IPS-18a (cell line): ENCODE data around the gene NPPB.

Experiments
- H3K27ac ChIP-seq: one replicate; pipeline ENCODE4 v1.5.1; 2013; ENCODE audit warnings: low read length
- H3K27me3 ChIP-seq: one replicate; pipeline ENCODE4 v1.6.1; 2013; ENCODE audit warnings: mild to moderate bottlenecking, low read length; ENCODE audit not compliant: control insufficient read depth, insufficient read depth
- H3K36me3 ChIP-seq: one replicate; pipeline ENCODE4 v1.6.1; 2013; ENCODE audit warnings: low read depth, low read length; ENCODE audit not compliant: control insufficient read depth
- H3K4me1 ChIP-seq: one replicate; pipeline ENCODE4 v1.6.1; 2013; ENCODE audit warnings: low read depth, low read length; ENCODE audit not compliant: control insufficient read depth
- H3K4me3 ChIP-seq: one replicate; pipeline ENCODE4 v1.5.1; 2013; ENCODE audit warnings: low read length
- H3K9ac ChIP-seq: one replicate; pipeline ENCODE4 v1.6.1; 2013; ENCODE audit warnings: mild to moderate bottlenecking, low read length, moderate library complexity
- H3K9me3 ChIP-seq: one replicate; pipeline ENCODE4 v1.6.1; 2013; ENCODE audit warnings: low read depth, low read length; ENCODE audit not compliant: control insufficient read depth

The NPPB gene

DNA sequence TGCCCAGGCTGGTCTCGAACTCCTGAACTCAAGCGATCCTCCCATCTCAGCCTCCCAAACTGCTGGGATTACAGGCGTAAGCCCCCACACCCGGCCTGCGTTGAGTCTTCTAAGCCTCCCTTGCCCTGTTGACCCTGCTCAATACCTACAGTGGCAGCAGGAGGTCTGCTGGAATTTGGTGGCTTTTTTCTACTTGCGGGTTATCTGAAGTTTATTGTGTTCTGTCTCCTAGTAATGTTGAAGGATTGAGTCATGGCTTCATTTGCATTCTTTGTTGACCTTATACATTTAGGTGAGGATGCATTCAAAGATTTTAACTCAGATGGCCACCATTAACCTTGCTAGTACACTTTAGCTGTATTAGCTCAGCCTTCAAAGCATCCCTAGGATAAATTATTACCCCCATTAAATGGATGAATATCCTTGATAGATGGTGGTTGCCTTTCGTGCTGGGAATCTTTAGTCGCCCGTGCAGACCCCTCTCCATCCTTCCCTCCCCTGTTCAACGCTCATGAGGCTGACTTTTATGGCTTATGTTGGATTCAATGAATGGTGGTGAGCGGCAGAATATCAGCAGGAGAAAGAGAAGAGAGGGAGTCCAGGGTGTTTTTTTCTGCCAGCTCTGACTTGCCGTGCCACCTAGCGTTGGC, 9.7 kb upstream of the NPPB start:
- no peak overlapping the region for H3K27ac ChIP-seq
- H3K9ac ChIP-seq, result no peak overlapping the region
- H3K4me1 ChIP-seq, result no peaks in the 10 kb centered on the region
- H3K4me3 ChIP-seq, result no peak overlapping the region
- H3K36me3 ChIP-seq, result no peaks in the 10 kb centered on the region
- H3K9me3 ChIP-seq, result no peaks in the 10 kb centered on the region
- H3K27me3 ChIP-seq, result no peaks in the 10 kb centered on the region

DNA sequence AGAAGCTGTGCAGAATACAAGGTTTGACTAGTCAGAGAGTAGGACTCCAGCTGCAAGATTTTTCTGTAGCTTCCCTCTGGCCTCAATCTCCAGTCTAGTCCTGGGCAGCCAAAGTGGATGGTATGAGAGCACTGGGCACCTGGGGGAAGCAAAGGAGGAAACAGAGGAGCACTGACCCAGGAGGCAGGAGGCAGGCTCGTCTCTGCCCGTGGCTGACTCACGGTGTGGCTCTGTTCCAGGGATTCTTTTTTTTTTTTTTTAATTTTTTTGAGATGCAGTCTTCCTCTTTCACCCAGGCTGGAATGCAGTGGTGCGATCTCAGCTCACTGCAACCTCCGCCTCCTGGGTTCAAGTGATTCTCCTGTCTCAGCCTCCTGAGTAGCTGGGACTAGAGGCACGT, 4.1 kb upstream of the NPPB start:
- no peak overlapping the region for H3K4me3 ChIP-seq
- no peaks in the 10 kb centered on the region for H3K9me3 ChIP-seq
- no peaks in the 10 kb centered on the region for H3K36me3 ChIP-seq
- H3K9ac ChIP-seq, result no peak overlapping the region
- no peaks in the 10 kb centered on the region for H3K4me1 ChIP-seq
- no peak overlapping the region for H3K27ac ChIP-seq
- H3K27me3 ChIP-seq, result peaks cover 27% of the 10 kb centered on the region

DNA sequence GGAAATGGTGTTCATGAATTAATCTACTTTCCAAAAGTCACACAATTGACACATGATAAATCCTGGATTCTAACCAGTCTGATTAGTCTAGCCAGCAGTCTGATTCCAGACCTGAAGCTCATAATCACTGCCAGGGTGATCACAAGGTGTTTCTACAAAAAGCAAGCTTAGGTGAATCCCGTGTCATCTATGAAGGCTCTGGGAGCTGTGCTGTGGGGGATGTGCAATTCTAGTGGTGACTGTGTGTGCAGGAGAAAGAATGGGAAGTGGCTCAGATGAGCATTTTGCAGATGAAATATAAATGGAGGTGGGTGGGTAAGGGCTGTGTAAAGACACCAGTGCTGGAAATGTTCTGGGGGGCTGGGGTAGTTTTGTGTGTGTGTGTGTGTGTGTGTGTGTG, 1.8 kb upstream of the NPPB start:
- peaks cover 36% of the 10 kb centered on the region for H3K27me3 ChIP-seq
- H3K9me3 ChIP-seq, result no peaks in the 10 kb centered on the region
- H3K27ac ChIP-seq, result no peak overlapping the region
- no peak overlapping the region for H3K4me3 ChIP-seq
- no peak overlapping the region for H3K9ac ChIP-seq
- H3K4me1 ChIP-seq, result no peaks in the 10 kb centered on the region
- H3K36me3 ChIP-seq, result no peaks in the 10 kb centered on the region

DNA sequence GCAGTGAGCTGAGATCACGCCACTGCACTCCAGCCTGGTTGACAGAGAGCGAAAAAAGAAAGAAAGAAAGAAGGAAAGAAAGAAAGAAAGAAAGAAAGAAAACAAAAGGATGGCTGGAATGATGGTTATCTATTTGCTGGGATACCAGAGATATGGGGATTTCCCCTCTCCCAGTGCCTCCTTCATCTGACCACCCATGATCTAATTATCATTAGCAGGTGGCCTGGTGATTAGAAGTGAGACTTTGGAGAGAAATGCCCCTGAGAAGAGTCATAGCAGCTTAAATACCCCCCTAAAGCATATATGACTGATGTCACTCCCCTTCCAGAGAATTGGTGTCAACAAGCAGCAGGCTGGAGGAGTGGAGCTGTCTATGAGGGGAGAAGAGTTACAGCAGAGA, 1.3 kb upstream of the NPPB start:
- peaks cover 36% of the 10 kb centered on the region for H3K27me3 ChIP-seq

DNA sequence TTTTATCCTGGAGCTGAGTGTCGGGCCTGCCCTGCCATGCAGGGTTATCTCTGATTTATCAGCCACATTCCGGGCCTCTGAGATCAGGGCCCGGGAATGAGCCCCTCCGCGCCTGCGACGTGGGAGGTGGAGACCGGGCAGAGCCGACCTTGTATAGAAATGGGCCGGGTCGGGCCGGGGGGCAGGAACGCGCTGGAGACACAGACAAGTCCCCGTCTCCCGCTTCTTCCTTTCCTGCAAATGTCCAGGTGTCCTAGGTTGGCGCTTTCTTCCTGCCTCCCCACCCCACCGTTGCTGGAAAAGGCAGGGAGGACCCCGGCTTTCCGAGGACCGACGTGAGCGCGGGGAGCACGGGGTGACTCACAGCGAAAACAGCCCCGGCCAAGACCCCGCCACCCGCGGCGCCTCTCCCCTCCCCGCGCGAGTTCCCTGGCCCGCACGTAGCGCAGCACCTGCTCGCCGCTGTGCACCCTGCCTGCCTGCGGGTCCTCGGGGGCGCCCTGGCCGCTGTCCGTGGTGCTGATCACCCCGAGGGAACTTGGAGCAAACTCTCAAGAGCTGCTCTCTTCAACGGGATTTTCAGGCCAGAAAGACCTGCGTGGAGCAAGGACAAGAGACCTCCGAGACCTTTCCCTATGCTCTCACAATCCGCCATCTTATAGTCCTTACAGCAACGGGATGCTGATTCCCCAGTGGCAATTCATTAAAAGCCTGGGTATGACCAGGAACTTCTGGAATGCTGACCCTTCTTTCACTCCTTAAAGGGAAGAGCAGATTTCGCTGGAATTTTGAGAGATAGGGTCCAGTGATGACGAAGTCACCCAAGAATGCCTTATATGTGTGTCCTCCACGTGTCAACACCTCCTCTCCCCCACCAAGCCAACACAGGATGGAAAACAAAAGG, 475 bp upstream of the NPPB start:
- Histone ChIP-seq H3K9me3 (no peaks in the 10 kb centered on the region), H3K9ac (no peak overlapping the region), H3K4me1 (no peaks in the 10 kb centered on the region), H3K27me3 (peaks cover 36% of the 10 kb centered on the region), H3K27ac (no peak overlapping the region), H3K4me3 (peak overlapping the region; percentile 18), H3K36me3 (no peaks in the 10 kb centered on the region)

More for the DNA sequence above, 1.3 kb upstream of the NPPB start:
- Histone ChIP-seq H3K36me3 (no peaks in the 10 kb centered on the region), H3K27ac (no peak overlapping the region), H3K9ac (no peak overlapping the region), H3K9me3 (no peaks in the 10 kb centered on the region), H3K4me1 (no peaks in the 10 kb centered on the region), H3K4me3 (no peak overlapping the region)

DNA sequence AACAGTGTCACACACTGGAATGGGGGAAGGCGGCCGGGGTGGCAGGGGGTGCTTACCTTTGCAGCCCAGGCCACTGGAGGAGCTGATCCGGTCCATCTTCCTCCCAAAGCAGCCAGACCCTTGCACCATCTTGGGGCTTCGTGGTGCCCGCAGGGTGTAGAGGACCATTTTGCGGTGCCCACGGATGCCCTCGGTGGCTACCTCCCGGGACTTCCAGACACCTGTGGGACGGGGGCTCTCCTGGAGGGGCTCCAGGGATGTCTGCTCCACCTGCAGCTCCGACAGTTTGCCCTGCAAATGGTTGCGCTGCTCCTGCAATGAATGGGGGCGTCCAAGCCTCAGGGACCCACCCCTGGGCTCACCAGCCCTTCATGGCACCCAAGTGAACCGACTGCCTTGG, 587 bp downstream of the NPPB start:
- no peaks in the 10 kb centered on the region for H3K9me3 ChIP-seq
- H3K36me3 ChIP-seq, result no peaks in the 10 kb centered on the region
- H3K27ac ChIP-seq, result no peak overlapping the region
- H3K9ac ChIP-seq, result no peak overlapping the region
- H3K27me3 ChIP-seq, result peaks cover 36% of the 10 kb centered on the region
- no peaks in the 10 kb centered on the region for H3K4me1 ChIP-seq
- no peak overlapping the region for H3K4me3 ChIP-seq

DNA sequence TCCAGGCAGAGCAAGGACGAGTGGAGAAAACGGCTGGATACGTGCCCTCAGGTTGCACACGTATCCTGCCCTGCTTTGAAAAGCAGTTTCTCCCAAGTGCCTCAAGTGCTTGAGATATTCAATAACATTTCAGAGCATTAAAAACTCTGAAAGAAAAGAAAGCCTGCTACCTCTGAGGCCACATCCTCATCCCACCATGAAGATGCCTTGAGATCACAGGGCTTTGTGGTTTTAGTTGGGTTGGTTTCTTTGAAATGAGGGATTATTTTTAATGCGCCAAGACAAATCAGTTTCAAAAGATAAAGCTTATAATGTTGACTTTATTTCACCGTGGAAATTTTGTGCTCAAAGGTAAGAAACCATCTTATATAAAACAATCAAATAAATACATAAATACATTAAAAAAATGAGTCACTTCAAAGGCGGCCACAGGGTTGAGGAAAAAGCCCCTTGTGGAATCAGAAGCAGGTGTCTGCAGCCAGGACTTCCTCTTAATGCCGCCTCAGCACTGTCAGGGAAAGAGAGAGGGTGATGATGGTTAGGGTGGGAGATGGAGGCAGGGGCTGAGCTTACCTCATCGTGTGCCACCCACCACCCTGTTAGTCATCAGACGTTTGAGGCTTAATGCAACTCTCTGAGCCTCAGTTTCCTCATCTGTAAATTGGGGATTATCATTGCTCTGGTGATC, 1.4 kb downstream of the NPPB start:
- H3K9ac ChIP-seq, result no peak overlapping the region
- H3K4me1 ChIP-seq, result no peaks in the 10 kb centered on the region
- H3K27ac ChIP-seq, result no peak overlapping the region
- H3K9me3 ChIP-seq, result no peaks in the 10 kb centered on the region
- no peak overlapping the region for H3K4me3 ChIP-seq
- no peaks in the 10 kb centered on the region for H3K36me3 ChIP-seq
- H3K27me3 ChIP-seq, result peaks cover 36% of the 10 kb centered on the region

DNA sequence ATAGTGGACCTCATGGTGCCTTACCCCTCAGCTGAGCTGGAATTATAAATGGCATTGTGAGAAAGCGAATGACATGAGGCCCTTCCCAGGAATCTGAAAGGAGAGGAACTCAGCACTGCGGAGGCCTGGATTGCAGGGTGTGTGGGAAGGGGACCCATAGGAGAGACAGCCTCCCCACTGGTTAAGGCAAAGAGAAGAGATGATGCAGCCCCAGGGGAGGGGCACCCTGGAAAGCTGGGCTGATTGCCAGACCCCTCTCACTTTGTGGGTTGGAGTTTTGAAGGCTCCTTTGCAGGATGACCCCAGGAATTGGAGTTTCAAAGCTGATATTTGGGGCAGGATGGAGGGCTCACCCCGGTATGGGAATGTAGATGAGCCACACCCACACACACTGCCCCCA, 2.0 kb downstream of the NPPB start:
- no peak overlapping the region for H3K27ac ChIP-seq
- no peak overlapping the region for H3K4me3 ChIP-seq
- H3K4me1 ChIP-seq, result no peaks in the 10 kb centered on the region
- H3K9me3 ChIP-seq, result no peaks in the 10 kb centered on the region
- no peaks in the 10 kb centered on the region for H3K36me3 ChIP-seq
- no peak overlapping the region for H3K9ac ChIP-seq
- peaks cover 36% of the 10 kb centered on the region for H3K27me3 ChIP-seq

DNA sequence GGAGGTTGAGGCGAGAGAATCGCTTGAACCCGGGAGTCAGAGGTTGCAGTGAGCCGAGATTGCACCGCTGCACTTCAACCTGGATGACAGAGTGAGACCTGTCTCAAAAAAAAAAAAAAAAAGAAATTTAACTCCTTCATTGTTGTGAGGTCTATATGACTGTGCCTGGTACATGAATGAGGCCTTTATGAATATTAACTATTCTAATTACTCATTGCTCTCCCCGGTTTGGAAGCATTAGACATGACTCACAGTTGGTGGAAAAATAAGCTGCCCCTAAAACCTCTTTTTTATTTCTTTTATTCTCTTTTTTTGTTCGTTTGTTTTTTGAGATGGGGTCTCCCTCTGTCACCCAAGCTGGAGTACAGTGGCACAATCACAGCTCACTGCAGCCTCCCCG, 3.3 kb downstream of the NPPB start:
- H3K4me1 ChIP-seq, result no peaks in the 10 kb centered on the region
- no peak overlapping the region for H3K27ac ChIP-seq
- H3K4me3 ChIP-seq, result no peak overlapping the region
- H3K36me3 ChIP-seq, result no peaks in the 10 kb centered on the region
- no peaks in the 10 kb centered on the region for H3K9me3 ChIP-seq
- peaks cover 28% of the 10 kb centered on the region for H3K27me3 ChIP-seq
- no peak overlapping the region for H3K9ac ChIP-seq

DNA sequence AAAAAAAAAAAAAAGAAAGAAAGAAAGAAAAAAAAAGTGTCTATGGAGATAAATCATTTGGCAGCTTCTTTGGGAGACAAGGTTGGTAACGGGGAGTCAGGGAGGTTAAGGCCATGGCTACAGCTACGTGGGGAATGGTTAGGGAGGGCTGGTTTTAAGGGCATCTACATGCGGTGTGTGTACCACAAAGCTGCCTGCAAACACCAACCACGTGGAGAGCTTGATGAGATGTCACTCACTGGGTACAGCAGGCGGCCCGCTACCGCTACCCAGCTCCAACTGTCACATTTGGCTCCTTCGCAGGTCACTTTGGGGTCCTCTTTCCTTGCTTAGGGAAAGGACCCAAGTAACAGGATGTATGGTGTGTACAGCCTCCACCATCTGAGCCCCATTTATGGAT, 4.2 kb downstream of the NPPB start:
- Histone ChIP-seq H3K9me3 (no peaks in the 10 kb centered on the region), H3K9ac (no peak overlapping the region), H3K27ac (no peak overlapping the region), H3K4me1 (no peaks in the 10 kb centered on the region), H3K4me3 (no peak overlapping the region), H3K27me3 (peaks cover 23% of the 10 kb centered on the region), H3K36me3 (no peaks in the 10 kb centered on the region)

DNA sequence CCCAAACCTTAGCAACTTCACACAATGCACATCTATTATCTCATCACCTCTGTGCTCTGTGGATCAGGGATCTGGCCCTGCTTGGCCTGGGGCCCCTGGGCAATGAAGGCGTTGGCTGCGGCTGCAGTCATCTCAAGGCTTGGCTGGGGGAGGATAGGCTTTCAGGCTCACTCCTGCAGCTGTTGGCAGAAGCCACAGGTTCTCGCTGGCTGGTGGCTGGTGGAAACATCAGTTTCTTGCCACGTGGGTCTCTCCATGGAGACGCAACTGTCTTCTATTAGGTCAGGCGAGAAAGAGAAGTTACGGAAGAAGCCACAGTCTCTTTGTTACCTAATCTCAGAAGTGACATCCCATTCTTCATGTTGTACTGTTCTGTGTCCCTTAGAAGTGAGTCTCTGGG, 7.6 kb downstream of the NPPB start:
- Histone ChIP-seq H3K4me3 (no peak overlapping the region), H3K27me3 (no peaks in the 10 kb centered on the region), H3K9ac (no peak overlapping the region), H3K27ac (no peak overlapping the region), H3K9me3 (no peaks in the 10 kb centered on the region), H3K36me3 (no peaks in the 10 kb centered on the region), H3K4me1 (no peaks in the 10 kb centered on the region)
